H1 (cell line): Measurements from ENCODE around the gene KLHL30. TPM values are rescaled to one million over a fixed set of nuclear protein-coding genes. Genes with fewer than 3 reads are reported as not detected.

Experiments
- CTCF ChIA-PET: fragments of 300-600 bp; sonication (Branson Sonifier 250); formaldehyde crosslinking; loops from one replicate; lab custom pipeline; 2021; ENCODE audit not compliant: partially characterized antibody; lab: Charles Lee
- POLR2A ChIA-PET: fragments of 300-600 bp; sonication (Branson Sonifier 250); formaldehyde crosslinking; loops from one replicate; lab custom pipeline; 2021; ENCODE audit warnings: inconsistent platforms; ENCODE audit not compliant: partially characterized antibody; lab: Charles Lee
- DNase-seq, 2 experiments: peaks; one replicate each; pipeline versions ENCODE4 v3.0.0 to v3.0.0-alpha.2; 2010 to 2022; ENCODE audit warnings: low spot score in 2 of 2, low read depth in 1 of 2, mixed read lengths in 1 of 2
- FAIRE-seq: peaks from 2 replicates; lab custom pipeline; 2011; peaks lifted over from hg19 to GRCh38; lab: Jason Lieb, UNC
- H2AFZ ChIP-seq: 2 replicates; pipeline ENCODE4 v1.8.1; 2012; ENCODE audit warnings: low read length, inconsistent platforms
- H2AK5ac ChIP-seq: 2 replicates; pipeline ENCODE4 v1.6.1; 2013; ENCODE audit warnings: low read depth, low read length
- H2BK120ac ChIP-seq: replicated peaks from 2 replicates; pipeline ENCODE3; 2013; ENCODE audit warnings: low read depth, low read length, inconsistent platforms
- H2BK12ac ChIP-seq: 2 replicates; pipeline ENCODE4 v1.6.1; 2013; ENCODE audit warnings: low read depth, low read length
- H2BK15ac ChIP-seq: 2 replicates; pipeline ENCODE4 v1.6.1; 2013; ENCODE audit warnings: low read length
- H2BK20ac ChIP-seq: 2 replicates; pipeline ENCODE4 v1.6.1; 2013; ENCODE audit warnings: low read length
- H2BK5ac ChIP-seq: 2 replicates; pipeline ENCODE4 v1.6.1; 2013; ENCODE audit warnings: low read depth, low read length
- H3K14ac ChIP-seq: 2 replicates; pipeline ENCODE4 v1.6.1; 2013; ENCODE audit warnings: inconsistent platforms; ENCODE audit not compliant: insufficient read length
- H3K18ac ChIP-seq: 2 replicates; pipeline ENCODE4 v1.6.1; 2013; ENCODE audit warnings: low read length; ENCODE audit errors: extremely low read depth
- H3K23ac ChIP-seq: 2 replicates; pipeline ENCODE4 v1.6.1; 2013; ENCODE audit warnings: inconsistent platforms; ENCODE audit not compliant: insufficient read length
- H3K23me2 ChIP-seq: 2 replicates; pipeline ENCODE4 v1.6.1; 2013; ENCODE audit warnings: low read depth, low read length
- H3K27ac ChIP-seq: 2 replicates; pipeline ENCODE4 v1.6.1; 2011; ENCODE audit warnings: low read depth, low read length, inconsistent platforms
- H3K27me3 ChIP-seq, 4 experiments: replicated peaks in 1 of 4; 1 replicate in 1 of 4; 2 replicates in 3 of 4; pipeline versions ENCODE4 v1.6.1 to v1.8.1; 2011 to 2013; ENCODE audit warnings: low read length in 3 of 4, mild to moderate bottlenecking in 3 of 4, inconsistent platforms in 2 of 4, mixed read lengths in 2 of 4, moderate library complexity in 1 of 4; ENCODE audit not compliant: control insufficient read depth in 3 of 4, insufficient read depth in 3 of 4; ENCODE audit errors: extremely low read depth in 1 of 4
- H3K36me3 ChIP-seq, 4 experiments: 2 replicates each; pipeline versions ENCODE4 v1.6.1 to v1.8.1; 2011 to 2013; ENCODE audit warnings: mild to moderate bottlenecking in 4 of 4, low read length in 3 of 4, moderate library complexity in 2 of 4, control low read depth in 1 of 4, inconsistent platforms in 1 of 4; ENCODE audit not compliant: insufficient read depth in 4 of 4, control insufficient read depth in 2 of 4
- H3K4ac ChIP-seq: replicated peaks from 2 replicates; pipeline ENCODE3; 2013; ENCODE audit warnings: low read length, low read depth, mixed read lengths, inconsistent platforms; ENCODE audit not compliant: insufficient read length
- H3K4me1 ChIP-seq, 4 experiments: replicated peaks in 1 of 4; 1 replicate in 1 of 4; 2 replicates in 3 of 4; pipeline versions ENCODE4 v1.6.1 to v1.8.1; 2011 to 2013; ENCODE audit warnings: low read length in 3 of 4, inconsistent platforms in 2 of 4, mixed read lengths in 1 of 4; ENCODE audit not compliant: insufficient read depth in 4 of 4, control insufficient read depth in 3 of 4
- H3K4me2 ChIP-seq, 2 experiments: 2 replicates each; pipeline versions ENCODE4 v1.6.1 to v1.8.1; 2011 to 2013; ENCODE audit warnings: low read depth in 2 of 2, low read length in 2 of 2, control low read depth in 1 of 2, inconsistent platforms in 1 of 2, mild to moderate bottlenecking in 1 of 2; ENCODE audit not compliant: insufficient read depth in 1 of 2
- H3K4me3 ChIP-seq, 4 experiments: fragments of 200-600, 300-600 bp in 1 of 4; sonication (generic), shearing (Covaris generic), sonication (Bioruptor Twin) in 1 of 4; 2 replicates each; pipeline versions ENCODE4 v1.5.1 to v1.8.1; 2011 to 2016; ENCODE audit warnings: low read length in 4 of 4, low read depth in 3 of 4, control low read depth in 2 of 4, inconsistent platforms in 2 of 4, mild to moderate bottlenecking in 2 of 4, mixed read lengths in 1 of 4, moderate library complexity in 1 of 4; ENCODE audit not compliant: insufficient read depth in 2 of 4; ENCODE audit errors: extremely low read depth in 1 of 4
- H3K56ac ChIP-seq: replicated peaks from 2 replicates; pipeline ENCODE3; 2013; ENCODE audit warnings: low read depth, mild to moderate bottlenecking, mixed read lengths, low read length, inconsistent platforms; ENCODE audit not compliant: insufficient read length
- H3K79me1 ChIP-seq: 2 replicates; pipeline ENCODE4 v1.6.1; 2013; ENCODE audit warnings: low read depth, low read length, control low read depth
- H3K79me2 ChIP-seq, 2 experiments: 2 replicates each; pipeline versions ENCODE4 v1.6.1 to v1.8.1; 2012 to 2013; ENCODE audit warnings: low read length in 2 of 2, mild to moderate bottlenecking in 2 of 2, inconsistent platforms in 1 of 2; ENCODE audit not compliant: insufficient read depth in 2 of 2, control insufficient read depth in 1 of 2
- H3K9ac ChIP-seq, 4 experiments: replicated peaks in 1 of 4; 1 replicate in 1 of 4; 2 replicates in 3 of 4; pipeline versions ENCODE4 v1.6.1 to v1.8.1; 2011 to 2013; ENCODE audit warnings: low read depth in 3 of 4, low read length in 3 of 4, control low read depth in 2 of 4, mild to moderate bottlenecking in 2 of 4, moderate library complexity in 2 of 4, inconsistent platforms in 1 of 4; ENCODE audit errors: extremely low read depth in 1 of 4
- H3K9me3 ChIP-seq, 2 experiments: 2 replicates each; pipeline versions ENCODE4 v1.6.1 to v1.8.1; 2012 to 2013; ENCODE audit warnings: mild to moderate bottlenecking in 2 of 2, moderate library complexity in 2 of 2, control low read depth in 1 of 2, inconsistent platforms in 1 of 2, low read depth in 1 of 2, low read length in 1 of 2, mixed read lengths in 1 of 2; ENCODE audit not compliant: insufficient read depth in 2 of 2
- H4K20me1 ChIP-seq, 2 experiments: replicated peaks in 1 of 2; 2 replicates each; pipeline versions ENCODE3 to v1.8.1; 2011 to 2013; ENCODE audit warnings: inconsistent platforms in 2 of 2, low read length in 2 of 2, mild to moderate bottlenecking in 1 of 2; ENCODE audit not compliant: insufficient read depth in 2 of 2, control insufficient read depth in 1 of 2
- H4K5ac ChIP-seq: 2 replicates; pipeline ENCODE4 v1.6.1; 2013; ENCODE audit warnings: low read length, low read depth, mixed read lengths, inconsistent platforms; ENCODE audit not compliant: insufficient read length
- H4K8ac ChIP-seq: 2 replicates; pipeline ENCODE4 v1.8.0; 2013; ENCODE audit warnings: mild to moderate bottlenecking, moderate library complexity, low read length, inconsistent platforms; ENCODE audit not compliant: insufficient read depth; ENCODE audit errors: extremely low read depth
- H4K91ac ChIP-seq: replicated peaks from 2 replicates; pipeline ENCODE3; 2013; ENCODE audit warnings: low read length, mixed read lengths, inconsistent platforms; ENCODE audit not compliant: insufficient read length
- BCL11A ChIP-seq, 2 experiments: IDR thresholded peaks; one replicate each; pipeline ENCODE4 v1.6.1; 2011; ENCODE audit warnings: low read depth in 2 of 2, low read length in 2 of 2, mild to moderate bottlenecking in 2 of 2
- CBX5 ChIP-seq: fragments of 300-800, 300-1000 bp; sonication (generic); IDR thresholded peaks from 2 replicates; pipeline ENCODE4 v1.7.1; 2016; ENCODE audit warnings: antibody characterized with exemption, low read length, low read depth
- CTCF ChIP-seq, 3 experiments: IDR thresholded peaks; 1 replicate in 2 of 3; 2 replicates in 1 of 3; pipeline versions ENCODE4 v1.5.1 to v1.6.1; 2011; ENCODE audit warnings: low read length in 3 of 3, mild to moderate bottlenecking in 3 of 3, inconsistent platforms in 2 of 3, low read depth in 1 of 3, moderate library complexity in 1 of 3; ENCODE audit not compliant: insufficient read depth in 1 of 3; ENCODE audit errors: control extremely low read depth in 1 of 3
- MAX ChIP-seq: IDR thresholded peaks from 2 replicates; pipeline ENCODE4 v1.6.1; 2012; ENCODE audit warnings: inconsistent platforms
- PHF8 ChIP-seq: fragments of 200-600 bp; sonication (generic); conservative IDR thresholded peaks from 2 replicates; pipeline ENCODE4 v1.7.1; 2012; ENCODE audit warnings: low read depth, mild to moderate bottlenecking, inconsistent platforms, low read length, moderate library complexity
- POU5F1 ChIP-seq: IDR thresholded peaks from 2 replicates; pipeline ENCODE4 v1.6.1; 2011; ENCODE audit warnings: low read depth, mild to moderate bottlenecking, low read length, moderate library complexity
- RFX5 ChIP-seq: IDR thresholded peaks from 2 replicates; pipeline ENCODE4 v1.6.1; 2011; ENCODE audit warnings: low read depth, low read length, improper control_type of control experiment, borderline replicate concordance
- RXRA ChIP-seq: IDR thresholded peaks from 2 replicates; pipeline ENCODE4 v1.6.1; 2011; ENCODE audit warnings: low read depth, mild to moderate bottlenecking, low read length, moderate library complexity; ENCODE audit not compliant: insufficient read depth
- SP4 ChIP-seq: IDR thresholded peaks from 2 replicates; pipeline ENCODE4 v1.6.1; 2012; ENCODE audit warnings: low read length, inconsistent platforms
- TAF7 ChIP-seq: optimal IDR thresholded peaks from 2 replicates; pipeline ENCODE3; 2011; ENCODE audit warnings: low read depth, mild to moderate bottlenecking, inconsistent platforms, low read length, moderate library complexity, borderline replicate concordance
- TCF12 ChIP-seq: IDR thresholded peaks from 2 replicates; pipeline ENCODE4 v1.6.1; 2011; ENCODE audit warnings: low read depth, mild to moderate bottlenecking, low read length
- WGBS, 2 experiments: shearing (Covaris generic) in 1 of 2; methylation state at CpG; one replicate each; pipeline versions ENCODE4 v1.1.6 to v1.1.7; 2013 to 2015; ENCODE audit warnings: low lambda C conversion rate in 2 of 2, mixed read lengths in 2 of 2, inconsistent platforms in 1 of 2, low coverage in 1 of 2, missing lambda C conversion rate in 1 of 2; ENCODE audit not compliant: insufficient replicate concordance in 2 of 2, insufficient coverage in 1 of 2, insufficient read length in 1 of 2; ENCODE audit errors: extremely low coverage in 1 of 2, missing lambda C conversion rate in 1 of 2; 5-methylcytosine and 5-hydroxymethylcytosine counted together
- polyA plus RNA-seq, 7 experiments: library from polyadenylated mRNA; depleted of rRNA in 3 of 7; stranded (reverse) in 5 of 7; unstranded in 2 of 7; fragments of >200 nt in 5 of 7; fragments of 200-250 nt in 2 of 7; gene quantifications; 1 replicate in 5 of 7; 2 replicates in 1 of 7; 4 replicates in 1 of 7; pipeline versions ENCODE4 v1.2.1 to v1.2.3, GENCODE V29; 2011 to 2013; ENCODE audit warnings: missing spikeins in 2 of 7, mixed read lengths in 2 of 7
- total RNA-seq: library from RNA; stranded (reverse); fragmentation: NEBNext Ultra II Directional; extraction: Animal tissue kit (Norgen Biotek cat#: 25700); gene quantifications from 2 replicates; pipeline ENCODE4 v1.2.1, GENCODE V29; 2021

The KLHL30 gene
- total and polyA plus RNA-seq, 2 of the 8 experiments (the other 6 are each of a cell fraction or from before 2014, with no cell fraction given) = not detected

GRCh38 chr2:238114331-238114841 is 24.1 kb upstream of the KLHL30 start:
- no peak overlapping the region for H3K9ac ChIP-seq
- FAIRE-seq (no peak), DNase-seq (no peak)
- 96% methylated on average over 16 of the region's 16 CpGs; no CpG with 5 or more reads in 1 of the 2 experiments for WGBS, 2 experiments
- no peak overlapping the region for H3K56ac ChIP-seq
- H3K18ac ChIP-seq = no peak overlapping the region; the same call in 1 of the 2 replicates
- H2BK15ac ChIP-seq = no peak overlapping the region
- H3K4ac ChIP-seq = no peak overlapping the region
- H4K20me1 ChIP-seq = no peaks in the 10 kb centered on the region
- no peak overlapping the region for H4K5ac ChIP-seq
- H3K4me1 ChIP-seq = no peaks in the 10 kb centered on the region; a peak in 1 of 7 replicates
- peaks cover 13% of the 10 kb centered on the region; the same call in 1 of the 2 replicates for H3K23me2 ChIP-seq
- H3K9me3 ChIP-seq = peaks cover 0 to 5% of the 10 kb centered on the region in 2 experiments; a peak in 1 of 4 replicates
- H2BK120ac ChIP-seq = no peak overlapping the region
- no peaks in the 10 kb centered on the region; a peak in 1 of 7 replicates for H3K27me3 ChIP-seq
- no peak overlapping the region for H4K91ac ChIP-seq
- no peak overlapping the region for H3K23ac ChIP-seq
- POLR2A ChIA-PET = interaction anchor here (1.1 kb wide), 1 partner anchor 14 kb away, joined by 3 read pairs; the partner anchor contains the start of gene ESPNL
- no peaks in the 10 kb centered on the region for H3K79me1 ChIP-seq
- no peak overlapping the region for H3K27ac ChIP-seq
- no peak overlapping the region for H2AFZ ChIP-seq
- no peak overlapping the region for H3K14ac ChIP-seq
- H4K8ac ChIP-seq = peak overlapping the region; percentile 63; the same call in 1 of the 2 replicates
- H2BK5ac ChIP-seq = no peak overlapping the region
- H2BK12ac ChIP-seq = no peak overlapping the region
- CTCF ChIA-PET = interaction anchor here (0.6 to 1.9 kb wide), 6 partner anchors 8 to 67 kb away, joined by 3 to 6 read pairs (median 4); partner anchors contain the start of gene ESPNL
- no peak overlapping the region for H2BK20ac ChIP-seq
- H3K36me3 ChIP-seq = no peaks in the 10 kb centered on the region
- no peak overlapping the region for H3K4me2 ChIP-seq
- no peak overlapping the region for H3K4me3 ChIP-seq
- H2AK5ac ChIP-seq = no peak overlapping the region
- H3K79me2 ChIP-seq = no peaks in the 10 kb centered on the region
- no peak for TF ChIP-seq BCL11A (IDR thresholded peaks at IDR 0.05; ENCODE audit: low read depth in 2 of 2, low read length in 2 of 2)
- TF ChIP-seq RFX5 = no peak
- TF ChIP-seq TAF7 = no peak
- TF ChIP-seq MAX = no peak
- TF ChIP-seq CTCF (IDR thresholded peaks at IDR 0.05; ENCODE audit: control extremely low read depth in 1 of 3, insufficient read depth in 1 of 3, low read depth in 1 of 3, low read length in 3 of 3) = no peak
- no peak for TF ChIP-seq TCF12
- no peak for TF ChIP-seq SP4
- TF ChIP-seq RXRA = no peak
- no peak for TF ChIP-seq POU5F1
- no peak for TF ChIP-seq PHF8
- no peak for TF ChIP-seq CBX5
